IPS-NIHi7 (cell line): ENCODE data around the gene EFNA2.

Source experiments
- DNase-seq: peaks from one replicate; pipeline ENCODE4 v3.0.0; 2012; ENCODE audit warnings: mixed read lengths; ENCODE audit errors: extremely low spot score

EFNA2 gene

DNA sequence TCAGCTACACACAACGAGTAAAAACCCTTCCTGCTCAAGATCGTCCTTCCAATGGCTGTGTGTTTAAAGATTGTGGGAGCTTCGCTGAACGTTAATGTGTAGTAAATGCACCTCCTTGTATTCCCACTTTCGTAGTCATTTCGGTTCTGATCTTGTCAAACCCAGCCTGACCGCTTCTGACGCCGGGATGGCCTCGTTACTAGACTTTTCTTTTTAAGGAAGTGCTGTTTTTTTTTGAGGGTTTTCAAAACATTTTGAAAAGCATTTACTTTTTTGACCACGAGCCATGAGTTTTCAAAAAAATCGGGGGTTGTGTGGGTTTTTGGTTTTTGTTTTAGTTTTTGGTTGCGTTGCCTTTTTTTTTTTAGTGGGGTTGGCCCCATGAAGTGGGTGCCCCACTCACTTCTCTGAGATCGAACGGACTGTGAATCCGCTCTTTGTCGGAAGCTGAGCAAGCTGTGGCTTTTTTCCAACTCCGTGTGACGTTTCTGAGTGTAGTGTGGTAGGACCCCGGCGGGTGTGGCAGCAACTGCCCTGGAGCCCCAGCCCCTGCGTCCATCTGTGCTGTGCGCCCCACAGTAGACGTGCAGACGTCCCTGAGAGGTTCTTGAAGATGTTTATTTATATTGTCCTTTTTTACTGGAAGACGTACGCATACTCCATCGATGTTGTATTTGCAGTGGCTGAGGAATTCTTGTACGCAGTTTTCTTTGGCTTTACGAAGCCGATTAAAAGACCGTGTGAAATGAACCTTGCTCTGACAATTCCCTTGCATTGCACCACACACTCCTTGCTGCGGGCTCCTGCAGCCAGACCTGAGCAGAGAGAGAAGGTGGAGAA lies 13.0 kb upstream of the EFNA2 start:
- no peak for DNase-seq

- no peak for DNase-seq
These were observed 12.2 kb upstream of the EFNA2 start for GRCh38 chr19:1273263-1274041.

DNA sequence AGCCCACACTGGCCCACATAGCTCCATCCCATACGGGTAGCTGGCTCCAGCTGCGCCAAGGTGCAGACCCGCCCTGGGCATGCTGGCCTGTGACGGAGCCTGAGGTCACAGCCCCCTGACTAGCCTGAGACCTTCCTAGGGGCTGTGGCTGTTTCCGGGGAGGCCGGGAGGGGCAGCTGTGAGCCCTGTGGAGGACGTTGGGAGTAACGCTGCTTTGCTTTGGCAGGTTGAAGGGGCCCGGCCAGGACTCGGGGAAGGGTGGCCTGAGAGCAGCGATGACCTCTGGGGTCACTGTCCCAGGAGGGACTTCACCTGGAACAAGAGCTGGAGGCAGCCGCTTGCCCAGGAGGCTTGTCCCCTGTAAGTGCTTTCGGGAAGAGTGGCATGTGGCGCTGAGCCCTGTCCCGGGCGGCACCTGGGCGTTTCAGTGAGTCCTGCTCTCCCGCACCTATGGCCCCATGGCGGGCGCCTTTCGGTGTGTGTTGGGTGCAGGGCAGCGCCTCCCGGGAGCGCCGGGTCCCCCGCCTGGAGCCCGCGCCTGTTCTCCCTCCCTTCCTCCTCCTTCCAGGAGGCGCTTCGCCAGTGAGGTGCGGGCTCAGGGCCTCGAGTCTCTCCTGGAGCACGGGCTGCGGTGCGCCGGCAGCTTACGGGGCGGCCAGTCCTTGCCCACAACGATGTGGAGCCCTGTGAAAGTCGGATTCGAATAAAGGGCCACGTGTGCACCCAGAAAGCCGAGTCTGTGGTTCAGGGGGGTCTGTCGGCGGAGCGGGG lies 11.4 kb upstream of the EFNA2 start:
- DNase-seq, result no peak

- DNase-seq, result no peak
These were observed 10.8 kb upstream of the EFNA2 start for GRCh38 chr19:1274852-1275259.

GRCh38 chr19:1275260-1275975 lies 10.3 kb upstream of the EFNA2 start, which contains the start of gene FAM174C:
Gene FAM174C (plus strand): TSS chr19:1275530. CDS start chr19:1275550, 20 bp downstream.
- peak; percentile 94 for DNase-seq

GRCh38 chr19:1275976-1276627 lies 9.6 kb upstream of the EFNA2 start:
- DNase-seq, result no peak

- DNase-seq, result no peak
These were observed 9.0 kb upstream of the EFNA2 start for GRCh38 chr19:1276628-1277022.

DNA sequence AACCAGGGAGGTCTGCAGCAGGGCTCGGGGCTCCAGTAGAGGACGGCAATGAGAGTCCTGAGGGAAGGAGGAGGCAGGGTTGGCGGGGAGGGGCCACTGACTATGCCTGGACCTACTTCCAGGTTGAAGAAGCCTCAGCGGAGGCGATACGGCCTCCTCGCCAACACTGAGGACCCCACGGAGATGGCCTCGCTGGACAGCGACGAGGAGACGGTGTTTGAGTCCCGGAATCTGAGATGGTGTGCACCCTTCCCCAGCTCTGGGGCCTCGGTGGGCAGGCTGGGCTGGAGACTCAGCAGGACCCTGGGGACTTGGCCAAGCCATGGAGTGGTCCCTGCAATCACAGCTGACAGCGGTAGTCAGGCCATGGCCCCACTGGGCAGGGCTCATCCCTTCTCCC lies 8.6 kb upstream of the EFNA2 start:
- DNase-seq, result no peak

- DNase-seq, result no peak
These were observed 7.6 kb upstream of the EFNA2 start for GRCh38 chr19:1278074-1278473.

GRCh38 chr19:1278713-1279660 lies 6.7 kb upstream of the EFNA2 start:
- DNase-seq, result no peak

DNA sequence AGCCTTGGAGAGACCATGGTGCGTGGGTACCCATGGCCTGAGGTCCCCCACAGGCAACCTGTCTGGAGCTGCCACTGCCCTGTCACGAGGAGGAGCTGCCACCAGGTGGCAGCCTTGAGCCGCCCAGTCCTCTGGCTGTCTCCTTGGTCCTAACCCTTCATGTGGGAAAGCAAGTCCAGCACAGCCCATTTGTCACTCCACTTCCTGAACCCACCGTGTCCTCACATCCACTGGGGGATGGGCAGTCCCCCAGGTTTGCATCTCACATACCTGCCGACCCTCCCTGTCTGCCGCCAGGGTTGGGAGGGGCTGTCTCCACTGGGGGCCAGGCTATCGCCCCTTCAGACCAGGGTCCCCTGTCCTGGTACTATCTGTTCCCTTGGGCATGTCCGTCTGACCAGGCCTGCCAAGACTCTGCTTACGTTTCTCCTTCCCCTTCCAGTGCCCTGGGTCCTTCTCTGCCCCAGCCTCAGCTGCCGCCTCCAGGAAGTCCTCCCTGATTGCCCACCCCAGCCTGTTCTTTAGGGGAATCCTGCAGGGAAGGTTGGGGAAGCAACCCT lies 5.8 kb upstream of the EFNA2 start:
- DNase-seq, result peak; percentile 86

- no peak for DNase-seq
These were observed 4.8 kb upstream of the EFNA2 start for GRCh38 chr19:1280636-1281568.

GRCh38 chr19:1281569-1282287 lies 3.9 kb upstream of the EFNA2 start:
- no peak for DNase-seq

- no peak for DNase-seq
These were observed 3.0 kb upstream of the EFNA2 start for GRCh38 chr19:1282588-1283206.

DNA sequence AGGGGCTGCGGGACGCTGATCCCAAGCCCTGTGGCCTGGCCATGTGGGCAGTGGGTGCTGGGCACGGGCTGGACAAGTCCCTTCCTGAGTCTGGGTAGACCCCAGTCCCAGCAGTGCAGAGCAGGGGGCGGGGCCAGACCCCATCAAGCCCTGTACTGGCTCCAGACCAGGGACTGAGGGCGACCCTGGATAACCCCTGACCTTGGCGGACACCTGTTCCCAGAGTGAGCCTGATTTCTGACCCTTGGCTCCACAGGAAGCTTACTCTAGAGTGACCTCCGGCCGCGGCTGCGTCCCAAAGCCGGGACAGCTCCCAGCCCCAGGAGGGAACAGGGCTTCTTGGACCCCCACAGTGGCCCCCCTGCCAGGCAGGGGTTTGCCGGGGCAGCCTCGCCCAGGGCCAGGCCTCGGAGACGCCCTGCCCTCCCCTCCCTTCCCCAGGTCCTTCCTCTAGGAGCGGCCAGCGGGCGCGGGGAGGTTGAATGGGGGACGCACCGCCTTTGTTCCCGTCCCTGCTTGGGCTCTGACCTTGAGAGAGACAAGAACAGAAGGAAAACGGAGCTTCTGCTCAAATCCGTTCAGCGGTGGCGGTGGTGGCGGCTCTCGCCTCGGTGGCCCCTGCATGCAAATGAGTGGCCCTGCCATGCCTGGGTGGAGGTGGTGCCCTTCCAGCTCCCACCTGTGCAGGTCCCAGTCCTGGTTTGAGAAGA lies 2.3 kb upstream of the EFNA2 start:
- DNase-seq, result no peak

DNA sequence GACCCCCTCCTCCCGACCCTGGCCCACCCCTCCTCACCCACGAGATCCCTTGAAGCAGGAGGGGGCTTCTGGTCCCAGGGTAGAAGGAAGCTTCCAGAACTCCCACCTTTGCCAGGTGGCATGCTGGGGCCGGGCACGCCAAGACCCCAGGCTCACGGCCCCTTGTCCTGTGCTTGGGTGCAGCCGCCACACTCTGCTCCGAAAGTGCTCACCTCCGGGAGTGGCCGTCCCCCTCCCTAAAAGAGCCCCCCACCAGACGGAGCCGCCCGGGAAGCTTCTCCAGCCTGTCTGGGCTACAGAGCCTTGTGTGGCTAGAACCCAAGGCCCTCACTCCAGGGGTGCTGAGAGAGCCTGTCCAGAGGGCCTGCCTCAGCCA lies 1.8 kb upstream of the EFNA2 start:
- no peak for DNase-seq
